ENCODE measurements around the gene FAM241A. TPM values are rescaled to one million over a fixed set of nuclear protein-coding genes. Genes with fewer than 3 reads are reported as not detected.
A peak's percentile ranks its signal among the peaks of the same experiment; 100 is the strongest.
"Not testable (repeated sequence)": the region's sequence is repeated elsewhere in the genome, so short reads cannot be mapped to it uniquely, and the experiment has no call there.

FAM241A gene
- total RNA-seq (2014; rRNA removed; shearing (Covaris generic)) = 1.4 and 2.1 TPM in 2 replicates

DNA sequence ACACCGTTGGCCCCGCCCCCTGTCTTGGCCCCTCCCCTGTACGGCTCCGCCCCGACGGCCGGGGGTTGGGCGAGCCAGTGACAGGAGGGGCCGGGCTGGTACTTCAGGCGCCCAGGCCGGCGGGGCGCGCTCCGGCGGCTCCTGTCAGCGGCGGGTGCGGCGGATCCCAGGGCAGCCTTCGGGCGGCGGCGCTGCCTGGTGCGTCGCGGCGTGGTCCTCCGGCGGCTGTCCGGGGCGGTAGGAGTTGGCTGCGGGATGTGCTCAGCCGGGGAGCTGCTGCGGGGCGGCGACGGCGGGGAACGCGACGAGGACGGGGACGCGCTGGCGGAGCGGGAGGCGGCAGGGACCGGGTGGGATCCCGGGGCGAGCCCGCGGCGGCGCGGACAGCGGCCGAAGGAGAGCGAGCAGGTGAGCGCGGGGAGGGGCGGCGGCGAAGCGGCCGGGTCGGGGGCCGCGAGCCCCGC, at the start of gene FAM241A:
TSS of gene FAM241A (plus strand) at position 129 of the 464 bp plus-strand sequence. CDS start at position 256, 127 bp downstream.
- peaks cover 5% of the 10 kb centered on the region for H3K36me3 ChIP-seq
- H3K4me3 ChIP-seq = peak within 1 kb of the TSS; percentile 98
- DNase-seq (ENCODE audit: low read depth in 1 of 2, low spot score in 2 of 2) = peak; percentile 60 to 85
- H3K9me3 ChIP-seq (replicated peaks) = 0 out of 2 replicates have a peak, but pooled peaks cover 4% of the 10 kb centered on the region
- H3K27me3 ChIP-seq (replicated peaks) = no peaks in the 10 kb centered on the region
- H3K4me1 ChIP-seq (replicated peaks) = peaks cover 12% of the 10 kb centered on the region
- H3K27ac ChIP-seq = peak within 1 kb of the TSS; percentile 56; the same call in 1 of the 2 replicates

- H3K9me3 ChIP-seq (replicated peaks) = no peaks in the 10 kb centered on the region
- no peaks in the 10 kb centered on the region for H3K27me3 ChIP-seq (replicated peaks)
- no peaks in the 10 kb centered on the region for H3K4me1 ChIP-seq (replicated peaks)
- no peaks in the 10 kb centered on the region for H3K36me3 ChIP-seq
- DNase-seq (ENCODE audit: low read depth in 1 of 2, low spot score in 2 of 2) = no peak
- no peak overlapping the region for H3K4me3 ChIP-seq
- H3K27ac ChIP-seq = no peak overlapping the region
Measured at GRCh38 chr4:112098841-112099530, 46.3 kb upstream of the FAM241A start.

DNA sequence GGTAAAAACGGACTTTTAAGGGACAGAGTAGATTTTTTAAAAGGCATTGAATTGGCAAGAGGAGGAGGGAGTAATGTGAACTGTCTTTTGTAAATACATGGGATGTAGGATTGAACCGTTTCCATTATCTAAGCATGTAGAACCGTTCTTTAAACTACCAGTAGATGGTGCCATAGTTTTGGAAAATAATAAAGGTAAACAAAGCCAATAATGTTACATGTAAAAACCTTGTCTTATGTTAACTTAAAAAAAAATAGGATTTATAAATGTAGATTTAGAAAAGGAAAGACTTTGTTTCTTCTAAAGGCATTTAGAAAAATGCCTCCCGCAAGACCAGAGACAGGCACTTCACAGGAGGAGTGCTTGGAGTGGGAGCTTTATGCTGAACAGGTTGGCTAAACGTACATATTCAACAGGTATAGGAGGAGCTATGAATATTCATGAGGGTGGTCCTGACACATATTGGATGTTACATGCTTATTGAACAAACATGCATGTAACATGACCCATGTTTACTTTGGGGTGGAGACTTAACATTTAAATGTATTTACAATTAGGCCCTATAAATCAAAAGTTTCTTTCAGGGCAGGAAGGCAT, 45.5 kb upstream of the FAM241A start:
- H3K27me3 ChIP-seq (replicated peaks) = no peaks in the 10 kb centered on the region
- H3K4me1 ChIP-seq (replicated peaks) = no peaks in the 10 kb centered on the region
- H3K36me3 ChIP-seq = no peaks in the 10 kb centered on the region
- peak in 1 of 2 experiments; percentile 45 for DNase-seq (ENCODE audit: low read depth in 1 of 2, low spot score in 2 of 2)
- no peaks in the 10 kb centered on the region for H3K9me3 ChIP-seq (replicated peaks)
- H3K4me3 ChIP-seq = no peak overlapping the region
- no peak overlapping the region for H3K27ac ChIP-seq

GRCh38 chr4:112102875-112103370, 42.3 kb upstream of the FAM241A start:
- no peak overlapping the region for H3K27ac ChIP-seq
- no peaks in the 10 kb centered on the region for H3K9me3 ChIP-seq (replicated peaks)
- DNase-seq (ENCODE audit: low read depth in 1 of 2, low spot score in 2 of 2) = no peak
- no peaks in the 10 kb centered on the region for H3K4me1 ChIP-seq (replicated peaks)
- no peak overlapping the region for H3K4me3 ChIP-seq
- no peaks in the 10 kb centered on the region for H3K27me3 ChIP-seq (replicated peaks)
- H3K36me3 ChIP-seq = no peaks in the 10 kb centered on the region

GRCh38 chr4:112105201-112105969, 39.9 kb upstream of the FAM241A start:
- H3K4me3 ChIP-seq = no peak overlapping the region
- H3K27ac ChIP-seq = no peak overlapping the region
- no peaks in the 10 kb centered on the region for H3K9me3 ChIP-seq (replicated peaks)
- no peaks in the 10 kb centered on the region for H3K36me3 ChIP-seq
- DNase-seq (ENCODE audit: low read depth in 1 of 2, low spot score in 2 of 2) = no peak
- H3K4me1 ChIP-seq (replicated peaks) = peaks cover 8% of the 10 kb centered on the region
- H3K27me3 ChIP-seq (replicated peaks) = no peaks in the 10 kb centered on the region

GRCh38 chr4:112109360-112110058, 35.7 kb upstream of the FAM241A start:
- peaks cover 8% of the 10 kb centered on the region for H3K4me1 ChIP-seq (replicated peaks)
- H3K9me3 ChIP-seq (replicated peaks) = no peaks in the 10 kb centered on the region
- H3K4me3 ChIP-seq = no peak overlapping the region
- DNase-seq (ENCODE audit: low read depth in 1 of 2, low spot score in 2 of 2) = peak in 1 of 2 experiments; percentile 53
- H3K27ac ChIP-seq = no peak overlapping the region
- no peaks in the 10 kb centered on the region for H3K27me3 ChIP-seq (replicated peaks)
- no peaks in the 10 kb centered on the region for H3K36me3 ChIP-seq

- no peak overlapping the region for H3K27ac ChIP-seq
- H3K9me3 ChIP-seq (replicated peaks) = no peaks in the 10 kb centered on the region
- H3K4me1 ChIP-seq (replicated peaks) = peaks cover 8% of the 10 kb centered on the region
- H3K27me3 ChIP-seq (replicated peaks) = no peaks in the 10 kb centered on the region
- no peak overlapping the region for H3K4me3 ChIP-seq
- H3K36me3 ChIP-seq = no peaks in the 10 kb centered on the region
- no peak for DNase-seq (ENCODE audit: low read depth in 1 of 2, low spot score in 2 of 2)
Measured at GRCh38 chr4:112110059-112110425, 35.2 kb upstream of the FAM241A start.

GRCh38 chr4:112111306-112111705, 33.9 kb upstream of the FAM241A start:
- DNase-seq (ENCODE audit: low read depth in 1 of 2, low spot score in 2 of 2) = no peak
- H3K27ac ChIP-seq = no peak overlapping the region
- H3K4me1 ChIP-seq (replicated peaks) = peaks cover 8% of the 10 kb centered on the region
- no peaks in the 10 kb centered on the region for H3K36me3 ChIP-seq
- no peaks in the 10 kb centered on the region for H3K27me3 ChIP-seq (replicated peaks)
- no peak overlapping the region for H3K4me3 ChIP-seq
- no peaks in the 10 kb centered on the region for H3K9me3 ChIP-seq (replicated peaks)

GRCh38 chr4:112112095-112112494, 33.2 kb upstream of the FAM241A start:
- not testable (repeated sequence) for H3K36me3 ChIP-seq; DNase-seq (ENCODE audit: low read depth in 1 of 2, low spot score in 2 of 2); H3K4me1 ChIP-seq (replicated peaks); H3K4me3 ChIP-seq; H3K27ac ChIP-seq; H3K9me3 ChIP-seq (replicated peaks); H3K27me3 ChIP-seq (replicated peaks)

GRCh38 chr4:112112590-112113170, 32.6 kb upstream of the FAM241A start:
- H3K4me1 ChIP-seq (replicated peaks) = peaks cover 8% of the 10 kb centered on the region
- H3K36me3 ChIP-seq = no peaks in the 10 kb centered on the region
- no peak overlapping the region for H3K4me3 ChIP-seq
- no peak for DNase-seq (ENCODE audit: low read depth in 1 of 2, low spot score in 2 of 2)
- H3K27ac ChIP-seq = no peak overlapping the region
- H3K27me3 ChIP-seq (replicated peaks) = no peaks in the 10 kb centered on the region
- no peaks in the 10 kb centered on the region for H3K9me3 ChIP-seq (replicated peaks)

DNA sequence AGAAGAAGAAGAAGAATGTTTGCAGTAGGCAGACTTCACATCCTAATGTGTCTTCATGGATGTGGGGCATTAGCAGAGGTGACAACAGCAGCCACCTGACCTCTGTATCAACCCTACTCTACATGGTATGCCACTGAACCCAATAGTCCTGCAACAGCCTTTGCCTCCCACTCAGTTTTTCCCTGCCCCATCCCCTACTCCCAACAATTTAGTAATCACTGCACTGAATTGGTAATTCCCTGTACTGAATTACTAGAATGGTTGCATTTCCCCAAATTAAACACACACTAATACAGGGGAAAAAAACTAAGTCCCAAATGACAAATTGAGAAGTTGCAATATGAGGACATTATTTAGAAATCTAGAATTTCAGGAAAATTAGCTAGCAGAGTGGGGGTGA, 31.4 kb upstream of the FAM241A start:
- no peaks in the 10 kb centered on the region for H3K36me3 ChIP-seq
- peaks cover 8% of the 10 kb centered on the region for H3K4me1 ChIP-seq (replicated peaks)
- no peak overlapping the region for H3K4me3 ChIP-seq
- DNase-seq (ENCODE audit: low read depth in 1 of 2, low spot score in 2 of 2) = no peak
- no peaks in the 10 kb centered on the region for H3K9me3 ChIP-seq (replicated peaks)
- no peaks in the 10 kb centered on the region for H3K27me3 ChIP-seq (replicated peaks)
- no peak overlapping the region for H3K27ac ChIP-seq

GRCh38 chr4:112114452-112114851, 30.8 kb upstream of the FAM241A start:
- peaks cover 5% of the 10 kb centered on the region for H3K4me1 ChIP-seq (replicated peaks)
- no peak overlapping the region for H3K27ac ChIP-seq
- H3K27me3 ChIP-seq (replicated peaks) = no peaks in the 10 kb centered on the region
- H3K36me3 ChIP-seq = no peaks in the 10 kb centered on the region
- no peak for DNase-seq (ENCODE audit: low read depth in 1 of 2, low spot score in 2 of 2)
- no peak overlapping the region for H3K4me3 ChIP-seq
- H3K9me3 ChIP-seq (replicated peaks) = no peaks in the 10 kb centered on the region

- no peaks in the 10 kb centered on the region for H3K4me1 ChIP-seq (replicated peaks)
- no peak overlapping the region for H3K4me3 ChIP-seq
- no peak for DNase-seq (ENCODE audit: low read depth in 1 of 2, low spot score in 2 of 2)
- no peak overlapping the region for H3K27ac ChIP-seq
- H3K9me3 ChIP-seq (replicated peaks) = no peaks in the 10 kb centered on the region
- no peaks in the 10 kb centered on the region for H3K27me3 ChIP-seq (replicated peaks)
- H3K36me3 ChIP-seq = no peaks in the 10 kb centered on the region
Measured at GRCh38 chr4:112118742-112119352, 26.4 kb upstream of the FAM241A start.

All from SJSA1 (cell line).